ENCODE measurements around the gene HOXC12.

HOXC12 gene

DNA sequence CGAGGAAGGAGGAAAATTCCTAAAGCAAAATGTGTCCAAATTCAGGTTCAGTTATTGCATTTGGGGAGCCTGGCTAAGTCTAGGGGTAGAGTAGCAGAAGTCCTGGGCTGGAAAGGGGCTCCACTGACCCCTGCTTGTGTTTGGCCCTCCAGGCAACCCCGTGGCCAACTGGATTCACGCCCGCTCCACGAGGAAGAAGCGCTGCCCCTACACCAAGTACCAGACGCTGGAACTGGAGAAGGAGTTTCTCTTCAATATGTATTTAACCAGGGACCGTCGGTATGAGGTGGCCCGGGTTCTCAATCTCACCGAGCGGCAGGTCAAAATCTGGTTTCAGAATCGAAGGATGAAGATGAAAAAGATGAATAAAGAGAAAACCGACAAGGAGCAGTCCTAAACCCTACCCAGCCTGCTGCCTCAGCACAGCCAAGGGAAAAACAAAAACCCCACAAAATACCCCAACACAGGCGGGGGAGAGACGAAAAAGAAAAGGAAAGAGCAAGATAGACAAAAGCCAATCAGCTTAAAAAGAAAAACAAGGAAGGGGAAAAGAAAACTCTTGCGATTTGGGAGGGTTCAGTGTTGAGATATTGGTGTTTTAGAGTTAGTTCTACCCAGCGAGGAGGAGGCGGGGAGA is 47.7 kb downstream of the HOXC12 start:
- in situ Hi-C loops (cut with MboI; ENCODE audit: low sequenced_read_pairs) = no loop called here

DNA sequence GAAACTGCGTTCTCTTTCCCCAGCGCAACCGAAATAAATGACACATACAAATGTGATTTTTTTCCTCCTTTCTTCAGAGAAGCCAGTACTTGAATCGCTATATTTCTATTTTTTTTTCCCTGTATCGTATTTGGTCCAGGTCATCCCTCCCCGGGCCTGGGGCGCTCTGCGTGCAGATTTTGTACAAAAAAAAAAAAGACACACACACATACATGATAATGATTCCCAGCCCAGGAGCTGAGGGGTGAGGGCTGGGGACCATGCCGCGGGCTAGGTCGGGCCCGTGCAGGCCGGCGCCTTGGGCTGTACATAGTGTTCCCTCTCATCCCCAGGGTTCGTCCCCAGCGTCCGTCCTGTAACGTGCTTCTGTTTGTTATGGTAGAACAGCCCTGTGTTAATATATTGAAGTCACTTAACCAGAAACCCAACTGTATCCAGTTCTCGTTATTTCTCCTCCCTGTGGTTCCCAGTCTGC is 48.2 kb downstream of the HOXC12 start:
- in situ Hi-C loops (cut with MboI; ENCODE audit: low sequenced_read_pairs) = no loop called here

DNA sequence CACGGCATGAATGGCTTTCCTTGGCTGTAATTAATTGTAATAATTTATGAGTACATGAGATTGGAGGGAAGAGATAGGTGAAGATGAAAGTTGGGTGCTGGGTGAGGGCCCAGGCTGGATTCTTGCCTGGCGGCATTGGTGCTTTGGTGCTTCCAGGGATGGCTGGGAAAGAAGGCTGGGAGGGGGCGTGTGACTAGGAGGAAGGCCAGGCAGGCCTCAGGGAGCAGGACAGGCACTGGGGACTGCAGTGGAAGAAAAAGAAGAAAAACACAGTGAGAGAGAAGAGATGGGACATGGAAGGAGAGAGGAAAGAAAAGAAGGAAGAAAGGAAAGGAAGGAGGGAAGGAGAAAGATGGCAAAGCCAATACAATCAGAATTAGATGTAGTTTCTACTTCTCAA is 48.9 kb downstream of the HOXC12 start:
- in situ Hi-C loops (cut with MboI; ENCODE audit: low sequenced_read_pairs) = no loop called here

DNA sequence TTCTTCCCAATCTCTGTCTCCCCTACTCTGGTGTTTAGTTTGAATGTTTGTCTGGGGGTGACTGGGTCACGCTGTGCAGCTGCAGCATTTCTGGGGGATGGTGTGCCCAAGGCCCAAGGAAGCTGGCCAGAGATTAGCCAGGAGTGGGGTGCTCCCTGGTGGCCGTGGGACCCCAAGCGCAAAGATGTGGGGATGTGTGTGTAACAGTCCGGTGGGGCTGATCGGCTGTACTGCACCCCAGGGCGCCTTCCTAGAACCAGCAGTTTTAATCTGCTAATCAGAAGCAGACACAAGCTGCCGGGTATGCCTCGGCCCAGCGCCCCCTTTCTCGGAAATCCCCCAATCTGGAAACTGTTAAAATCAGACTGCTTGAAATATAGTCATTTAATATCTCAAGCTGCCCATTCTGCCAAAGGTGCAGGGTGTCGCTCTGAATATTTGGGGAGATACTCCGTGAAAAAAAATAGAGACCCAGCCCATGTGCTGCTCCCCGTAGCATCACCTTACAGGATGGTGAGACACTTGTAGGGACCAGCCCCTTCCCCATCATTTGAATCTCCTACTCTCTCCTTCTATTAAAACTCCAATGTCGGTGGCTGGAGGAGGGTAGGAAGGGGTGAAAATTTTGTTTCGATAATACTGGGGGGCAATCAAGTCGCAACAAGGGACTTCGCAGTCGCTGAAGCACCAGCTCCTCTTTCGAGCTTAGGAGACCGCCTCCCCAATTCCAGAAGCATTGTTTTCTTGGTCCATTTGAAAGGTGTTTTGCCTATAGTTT is 49.5 kb downstream of the HOXC12 start:
- in situ Hi-C loops (cut with MboI; ENCODE audit: low sequenced_read_pairs) = no loop called here

DNA sequence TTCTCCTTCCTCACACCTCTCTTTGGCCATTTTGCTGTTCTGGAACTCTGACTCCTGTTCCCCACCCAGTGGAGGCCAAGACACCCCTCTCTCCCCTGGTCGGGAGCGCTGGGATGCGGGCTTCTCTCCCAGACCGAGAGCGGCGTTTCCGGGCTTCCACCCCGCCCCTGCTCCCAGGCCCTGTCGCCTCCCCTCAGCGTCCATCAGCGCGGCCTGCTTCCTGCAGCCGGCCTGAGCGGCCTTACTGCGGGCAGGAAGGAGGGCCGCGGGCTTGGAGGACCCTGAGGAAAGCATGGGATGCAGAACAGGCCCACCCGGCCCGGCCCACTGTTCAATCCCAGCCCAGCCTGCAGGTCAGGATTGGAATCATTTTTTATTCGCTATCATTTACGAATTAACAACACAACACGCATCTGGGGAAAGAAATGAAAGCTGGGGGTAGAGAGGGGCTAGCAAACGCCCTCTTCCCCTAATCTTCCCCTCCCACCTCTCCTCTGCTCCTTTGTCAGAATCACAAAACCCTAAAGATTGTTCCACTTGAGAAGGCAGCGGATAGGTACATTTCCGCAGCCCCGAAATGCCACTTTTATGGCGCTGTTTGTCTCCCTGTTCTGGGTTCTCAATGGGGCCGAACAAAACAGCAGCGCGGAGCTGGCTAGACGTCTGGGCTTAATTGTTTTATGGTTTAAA is 50.3 kb downstream of the HOXC12 start:
- in situ Hi-C loops (cut with MboI; ENCODE audit: low sequenced_read_pairs) = no loop called here

DNA sequence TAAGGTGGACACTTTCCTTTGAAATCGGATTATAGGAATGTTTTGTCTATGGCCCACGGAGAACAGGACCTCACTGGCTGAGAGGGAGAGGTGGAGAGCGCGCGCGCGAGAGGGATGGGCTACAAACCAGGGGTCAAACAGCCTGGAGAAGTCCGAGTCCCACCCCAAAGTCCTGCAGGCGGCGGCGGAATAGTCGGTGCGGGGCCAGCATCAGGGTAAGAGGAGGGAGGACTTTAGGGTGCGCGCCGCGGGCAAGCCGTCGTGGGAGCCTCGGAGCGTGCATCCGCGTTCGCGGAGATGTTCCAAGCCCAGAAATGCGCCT is 50.8 kb downstream of the HOXC12 start:
- in situ Hi-C loops (cut with MboI; ENCODE audit: low sequenced_read_pairs) = no loop called here

DNA sequence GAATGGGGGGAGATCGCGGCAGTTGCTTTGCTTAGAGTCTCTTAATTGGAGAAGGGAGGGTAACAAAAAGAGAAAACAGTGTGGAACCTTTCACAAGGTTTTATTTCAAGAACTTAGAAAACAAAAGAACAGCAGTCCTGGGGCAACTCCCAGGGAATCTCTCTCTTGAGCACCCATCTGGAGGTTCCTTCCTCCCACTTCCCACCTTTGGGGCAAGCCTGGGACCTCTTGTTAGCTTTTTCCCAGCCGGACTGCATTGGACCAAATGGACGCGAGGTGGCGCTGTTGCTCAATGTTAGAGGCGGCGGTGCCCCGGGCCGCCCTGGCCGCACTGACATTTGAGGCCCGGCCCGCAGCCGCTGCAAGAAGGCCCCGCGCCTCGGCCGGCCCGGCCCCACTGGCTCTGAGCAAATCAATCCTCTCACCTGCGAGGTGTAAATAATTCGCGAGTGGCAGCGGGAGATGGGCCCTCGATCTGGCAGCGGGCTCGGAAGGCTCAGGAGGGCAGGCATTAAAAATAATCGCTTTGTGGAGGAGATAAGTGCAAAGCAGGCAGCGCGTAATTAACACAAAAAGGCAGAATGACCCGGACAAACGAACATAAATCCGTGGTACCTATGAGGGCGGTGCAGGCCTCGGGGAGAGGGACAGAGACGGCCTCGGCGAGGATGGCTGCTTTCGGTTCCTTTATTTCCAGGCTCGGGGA is 51.3 kb downstream of the HOXC12 start:
- in situ Hi-C loops (cut with MboI; ENCODE audit: low sequenced_read_pairs) = no loop called here

DNA sequence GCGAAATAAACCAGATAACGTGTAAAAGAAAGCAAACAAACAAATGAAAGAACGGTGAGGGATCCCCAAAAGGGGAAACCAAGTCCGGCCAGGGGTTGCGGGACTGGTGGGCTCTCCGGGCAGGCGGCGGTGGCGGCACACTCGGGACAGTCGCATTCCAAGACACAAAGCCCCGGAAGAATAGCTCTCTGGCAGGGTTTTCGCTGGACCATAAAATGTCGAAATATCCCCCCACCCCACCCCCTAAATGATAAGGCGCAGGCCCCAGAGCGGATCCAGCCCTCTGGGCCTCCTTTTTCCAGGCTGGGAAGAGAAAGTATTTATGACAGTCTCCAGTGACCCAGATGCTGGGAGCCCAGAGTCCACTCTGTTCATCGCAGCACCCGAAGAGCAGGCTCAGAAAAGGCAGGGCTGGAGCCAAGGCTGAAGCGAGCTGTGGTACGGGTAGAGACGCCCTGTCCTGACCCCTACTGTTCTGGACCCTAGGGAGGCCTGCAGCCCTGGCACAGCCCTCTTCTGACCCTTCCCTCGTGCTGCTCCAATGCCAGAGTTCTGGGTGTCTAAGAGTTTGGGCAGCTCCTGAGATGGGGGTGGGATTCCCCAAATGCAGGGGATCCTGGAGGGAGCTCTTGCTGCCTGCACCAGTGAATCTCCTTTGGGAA is 52.0 kb downstream of the HOXC12 start:
- in situ Hi-C loops (cut with MboI; ENCODE audit: low sequenced_read_pairs) = no loop called here

DNA sequence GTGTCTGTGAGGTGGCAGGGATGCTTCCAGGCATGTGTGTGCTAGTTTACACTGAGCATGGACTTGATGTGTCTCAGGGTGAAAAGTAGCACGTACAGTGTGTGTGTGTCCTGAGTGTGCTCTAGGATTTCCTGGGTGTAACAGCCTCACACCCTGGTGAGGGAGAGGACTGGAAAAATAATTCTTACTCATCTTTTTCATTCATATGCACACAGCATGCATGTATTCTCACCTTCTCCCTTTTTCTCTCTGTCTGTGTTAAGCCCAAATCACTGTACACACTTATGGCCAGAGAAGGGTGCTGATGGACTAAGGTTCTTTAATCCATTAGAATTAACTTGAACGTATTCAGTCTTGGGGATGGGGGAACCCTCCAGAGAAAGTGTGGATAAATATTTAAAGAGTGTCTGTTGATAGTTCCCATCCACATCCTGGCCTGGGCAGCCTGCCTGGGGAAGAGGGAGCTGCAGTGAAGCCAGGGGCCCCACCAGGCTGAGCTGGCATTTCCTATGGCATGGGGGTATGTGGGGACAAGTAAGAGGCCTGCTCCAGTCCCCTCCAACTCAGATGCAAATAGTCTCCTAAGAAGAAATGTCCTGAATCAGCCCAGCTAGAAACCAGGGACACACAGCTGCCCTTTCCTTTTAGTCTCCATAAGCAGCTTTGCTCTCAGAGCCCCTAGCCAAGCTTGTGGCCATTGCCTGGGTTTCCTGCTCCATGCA is 53.0 kb downstream of the HOXC12 start:
- in situ Hi-C loops (cut with MboI; ENCODE audit: low sequenced_read_pairs) = no loop called here

DNA sequence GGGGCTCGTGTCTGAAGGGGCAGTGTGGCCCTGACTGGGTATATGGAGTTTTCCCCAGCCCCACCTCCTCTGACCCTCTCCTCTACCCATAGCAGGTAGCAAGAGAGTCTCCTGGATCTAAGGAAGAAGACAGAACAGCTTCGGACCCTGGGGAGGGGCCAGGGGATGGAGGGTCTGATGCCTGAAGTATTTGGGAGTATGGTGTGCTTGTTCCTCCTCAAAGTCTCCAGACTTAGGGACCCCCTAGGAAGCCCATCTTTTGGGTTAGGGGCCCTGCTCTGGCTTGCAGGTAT is 53.5 kb downstream of the HOXC12 start:
- in situ Hi-C loops (cut with MboI; ENCODE audit: low sequenced_read_pairs) = no loop called here

Data from HL-60/S4 treated with retinoic acid at 250 ng/mL for 4 days and 3 days (cell line).